HL-60 (cell line): ENCODE measurements around the gene HLA-DPA1.
A peak's percentile ranks its signal among the peaks of the same experiment; 100 is the strongest.

ENCODE experiments used
- DNase-seq, 2 experiments: peaks; one replicate each; pipeline ENCODE4 v3.0.0-alpha.2; 2010 to 2020; ENCODE audit warnings: low read depth in 1 of 2, low spot score in 1 of 2
- H3K27ac ChIP-seq: fragments of 250-450 bp; sonication (Bioruptor Pico); replicated peaks from 2 replicates; pipeline ENCODE4 v1.5.1; 2020; ENCODE audit warnings: mild to moderate bottlenecking, moderate library complexity
- H3K27me3 ChIP-seq: fragments of 250-450 bp; sonication (Bioruptor Pico); 2 replicates; pipeline ENCODE4 v1.5.1; 2021; ENCODE audit warnings: mild to moderate bottlenecking, moderate library complexity; ENCODE audit not compliant: insufficient read depth, poor library complexity, severe bottlenecking
- H3K4me3 ChIP-seq: replicated peaks from 2 replicates; pipeline ENCODE4 v1.5.1; 2011; ENCODE audit warnings: mild to moderate bottlenecking, control low read depth, low read length; ENCODE audit not compliant: insufficient read depth
- CTCF ChIP-seq: IDR thresholded peaks from one replicate; pipeline ENCODE4 v1.5.1; 2011; ENCODE audit warnings: low read length, control low read depth, inconsistent platforms; ENCODE audit not compliant: insufficient read depth
- GABPA ChIP-seq: IDR thresholded peaks from 2 replicates; pipeline ENCODE4 v1.6.1; 2012; ENCODE audit warnings: low read depth
- POLR2AphosphoS5 ChIP-seq: IDR thresholded peaks from 2 replicates; pipeline ENCODE4 v1.6.1; 2012; ENCODE audit warnings: low read depth
- REST ChIP-seq: IDR thresholded peaks from 2 replicates; pipeline ENCODE4 v1.6.1; 2012; ENCODE audit warnings: low read depth; ENCODE audit not compliant: insufficient replicate concordance
- SPI1 ChIP-seq: IDR thresholded peaks from 2 replicates; pipeline ENCODE4 v1.6.1; 2012; ENCODE audit warnings: low read depth, mild to moderate bottlenecking, borderline replicate concordance

Gene HLA-DPA1

GRCh38 chr6:33116841-33117711 is 43.6 kb upstream of the HLA-DPA1 start:
- DNase-seq = no peak
- H3K4me3 ChIP-seq = no peak overlapping the region
- H3K27ac ChIP-seq = no peak overlapping the region
- peaks cover 8% of the 10 kb centered on the region for H3K27me3 ChIP-seq
- TF ChIP-seq CTCF (no peak), POLR2AphosphoS5 (no peak), REST (no peak), SPI1 (no peak), GABPA (no peak)

- no peak for TF ChIP-seq CTCF
- TF ChIP-seq POLR2AphosphoS5 = no peak
- TF ChIP-seq SPI1 = no peak
- no peak for TF ChIP-seq GABPA
- TF ChIP-seq REST = no peak
- Histone ChIP-seq H3K27me3 (peaks cover 8% of the 10 kb centered on the region), H3K4me3 (no peak overlapping the region), H3K27ac (no peak overlapping the region)
- no peak for DNase-seq
Measured at GRCh38 chr6:33116417-33116816, 43.0 kb upstream of the HLA-DPA1 start.

GRCh38 chr6:33114406-33114805 is 41.0 kb upstream of the HLA-DPA1 start:
- peaks cover 5% of the 10 kb centered on the region for H3K27me3 ChIP-seq
- TF ChIP-seq SPI1 (peak; percentile 99), CTCF (no peak)
- DNase-seq = peak in 1 of 2 experiments; percentile 28
- H3K27ac ChIP-seq = no peak overlapping the region
- no peak overlapping the region for H3K4me3 ChIP-seq
